ENCODE results near the gene DGCR2. TPM values are rescaled to one million over a fixed set of nuclear protein-coding genes. Genes with fewer than 3 reads are reported as not detected.

DGCR2 gene
- total RNA-seq, 1 experiment from 2014 or later: 42.9 TPM

DNA sequence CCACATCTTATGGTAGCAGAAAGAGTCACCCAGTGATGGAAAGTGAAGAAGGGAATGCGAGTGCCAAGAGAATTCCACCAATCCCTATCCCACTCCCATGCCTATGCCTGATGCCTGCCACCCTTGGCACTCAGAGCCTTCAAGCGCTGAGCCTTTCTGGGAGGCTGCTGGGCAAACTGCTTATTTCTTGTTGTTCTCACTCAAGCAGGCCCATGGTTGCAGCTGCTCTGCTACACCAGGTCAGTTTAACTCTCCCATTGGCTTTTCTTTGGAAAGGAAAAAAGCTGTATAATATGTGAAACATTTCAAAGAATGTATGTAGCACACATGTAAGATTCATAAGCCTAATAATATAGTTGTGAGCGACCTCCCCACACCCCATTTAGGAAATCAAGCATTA is 41.4 kb downstream of the DGCR2 start:
- H3K27me3 ChIP-seq (ENCODE audit: insufficient read depth, low read length): no peaks in the 10 kb centered on the region
- no peak overlapping the region for H3K4me3 ChIP-seq (replicated peaks in 1 of 2; ENCODE audit: low read depth in 1 of 2, low read length in 2 of 2)
- ChIA-PET RAD21 (ENCODE audit: low non-redundant PET in 1 of 2, low total read pairs in 2 of 2, uncharacterized antibody in 2 of 2, unreplicated experiment in 2 of 2) (no interaction called here), POLR2A (no interaction called here), CTCF (no interaction called here)
- no TSS peak for BruUV-seq (replicated peaks)
- no peak overlapping the region for H3K27ac ChIP-seq (ENCODE audit: low read depth, low read length)
- ATAC-seq (no peak), DNase-seq (ENCODE audit: low read depth, low spot score) (no peak)
- TF ChIP-seq EZH2phosphoT487 (IDR thresholded peaks at IDR 0.05; ENCODE audit: borderline replicate concordance) (no peak), JUND (IDR thresholded peaks at IDR 0.05) (no peak), EZH2 (IDR thresholded peaks at IDR 0.05) (no peak), POLR2A (IDR thresholded peaks at IDR 0.05; ENCODE audit: borderline replicate concordance, extremely low read depth, insufficient read depth, insufficient read length) (no peak), ELF1 (IDR thresholded peaks at IDR 0.05; ENCODE audit: borderline replicate concordance, low read depth) (no peak)
- H4K20me1 ChIP-seq (ENCODE audit: insufficient read depth): peaks cover 3% of the 10 kb centered on the region; the same call in 1 of the 2 replicates
- H3K36me3 ChIP-seq (ENCODE audit: control insufficient read depth in 1 of 2, insufficient read depth in 2 of 2, low read length in 2 of 2): 0 out of 4 replicates have a peak, but pooled peaks cover 0 to 9% of the 10 kb centered on the region in 2 experiments
- H3K4me1 ChIP-seq (ENCODE audit: control insufficient read depth in 1 of 2, insufficient read depth in 2 of 2, low read length in 2 of 2): peaks cover 7 to 9% of the 10 kb centered on the region in 2 experiments
- H3K9me2 ChIP-seq (ENCODE audit: insufficient read depth): no peaks in the 10 kb centered on the region
- no peak overlapping the region for H3K4me2 ChIP-seq (ENCODE audit: low read length)
- intact Hi-C loops (cut with micrococcal nuclease): no loop called here
- no peak overlapping the region for H3K9ac ChIP-seq (ENCODE audit: low read length)
- no peaks in the 10 kb centered on the region for H3K9me3 ChIP-seq (ENCODE audit: control insufficient read depth in 1 of 2, insufficient read depth in 1 of 2, low read depth in 1 of 2, low read length in 2 of 2)
- H2AFZ ChIP-seq (ENCODE audit: low read depth, low read length, poor library complexity, severe bottlenecking): no peak overlapping the region
- peaks cover 8% of the 10 kb centered on the region; the same call in 1 of the 2 replicates for H3K79me2 ChIP-seq (ENCODE audit: insufficient read depth, low read length)

DNA sequence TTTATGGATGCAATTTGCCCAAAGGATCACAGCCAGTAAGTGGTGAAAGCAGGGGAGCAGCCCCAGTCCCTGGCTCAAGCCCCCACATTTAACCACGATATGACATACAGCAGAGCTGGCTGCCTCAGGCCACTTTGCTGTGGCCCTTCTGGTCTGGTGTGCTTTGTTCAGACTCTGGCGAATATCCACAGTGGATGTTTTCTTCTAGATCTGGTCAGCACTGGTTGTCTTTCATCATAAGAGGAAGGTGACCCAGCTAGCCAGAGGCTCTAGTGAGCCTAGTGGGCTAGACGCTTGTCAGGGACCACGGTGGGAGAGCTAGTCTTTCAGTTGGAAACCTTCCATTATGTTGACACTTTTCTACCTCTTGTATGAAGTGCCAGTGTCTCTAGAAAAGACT is 42.5 kb downstream of the DGCR2 start:
- 0 out of 4 replicates have a peak, but pooled peaks cover 0 to 9% of the 10 kb centered on the region in 2 experiments for H3K36me3 ChIP-seq (ENCODE audit: control insufficient read depth in 1 of 2, insufficient read depth in 2 of 2, low read length in 2 of 2)
- ChIA-PET RAD21 (ENCODE audit: low non-redundant PET in 1 of 2, low total read pairs in 2 of 2, uncharacterized antibody in 2 of 2, unreplicated experiment in 2 of 2) (no interaction called here), POLR2A (no interaction called here), CTCF (no interaction called here)
- H3K79me2 ChIP-seq (ENCODE audit: insufficient read depth, low read length): 0 out of 2 replicates have a peak, but pooled peaks cover 8% of the 10 kb centered on the region
- no peak overlapping the region for H3K4me2 ChIP-seq (ENCODE audit: low read length)
- H3K27me3 ChIP-seq (ENCODE audit: insufficient read depth, low read length): no peaks in the 10 kb centered on the region
- no peak overlapping the region for H3K4me3 ChIP-seq (replicated peaks in 1 of 2; ENCODE audit: low read depth in 1 of 2, low read length in 2 of 2)
- intact Hi-C loops (cut with micrococcal nuclease): no loop called here
- H3K9me2 ChIP-seq (ENCODE audit: insufficient read depth): no peaks in the 10 kb centered on the region
- DNase-seq (ENCODE audit: low read depth, low spot score) (no peak), ATAC-seq (no peak)
- H3K9ac ChIP-seq (ENCODE audit: low read length): no peak overlapping the region
- TF ChIP-seq SP1 (IDR thresholded peaks at IDR 0.05; ENCODE audit: low read depth) (no peak), FOSL1 (IDR thresholded peaks at IDR 0.05; ENCODE audit: low read depth) (no peak), POLR2AphosphoS5 (IDR thresholded peaks at IDR 0.05; ENCODE audit: low read depth, low read length) (no peak), SIN3A (IDR thresholded peaks at IDR 0.05; ENCODE audit: low read depth) (no peak), ELF1 (IDR thresholded peaks at IDR 0.05; ENCODE audit: borderline replicate concordance, low read depth) (no peak), EZH2phosphoT487 (IDR thresholded peaks at IDR 0.05; ENCODE audit: borderline replicate concordance) (no peak), SRF (IDR thresholded peaks at IDR 0.05; ENCODE audit: low read depth) (no peak), RAD21 (IDR thresholded peaks at IDR 0.05; ENCODE audit: low read depth) (no peak), EZH2 (IDR thresholded peaks at IDR 0.05) (no peak), ZNF274 (IDR thresholded peaks at IDR 0.05; ENCODE audit: low read depth, low read length) (no peak), CEBPB (IDR thresholded peaks at IDR 0.05; ENCODE audit: low read depth) (no peak), POLR2A (IDR thresholded peaks at IDR 0.05; ENCODE audit: borderline replicate concordance, extremely low read depth, insufficient read depth, insufficient read length) (no peak)
- TF ChIP-seq, protein P1, sequence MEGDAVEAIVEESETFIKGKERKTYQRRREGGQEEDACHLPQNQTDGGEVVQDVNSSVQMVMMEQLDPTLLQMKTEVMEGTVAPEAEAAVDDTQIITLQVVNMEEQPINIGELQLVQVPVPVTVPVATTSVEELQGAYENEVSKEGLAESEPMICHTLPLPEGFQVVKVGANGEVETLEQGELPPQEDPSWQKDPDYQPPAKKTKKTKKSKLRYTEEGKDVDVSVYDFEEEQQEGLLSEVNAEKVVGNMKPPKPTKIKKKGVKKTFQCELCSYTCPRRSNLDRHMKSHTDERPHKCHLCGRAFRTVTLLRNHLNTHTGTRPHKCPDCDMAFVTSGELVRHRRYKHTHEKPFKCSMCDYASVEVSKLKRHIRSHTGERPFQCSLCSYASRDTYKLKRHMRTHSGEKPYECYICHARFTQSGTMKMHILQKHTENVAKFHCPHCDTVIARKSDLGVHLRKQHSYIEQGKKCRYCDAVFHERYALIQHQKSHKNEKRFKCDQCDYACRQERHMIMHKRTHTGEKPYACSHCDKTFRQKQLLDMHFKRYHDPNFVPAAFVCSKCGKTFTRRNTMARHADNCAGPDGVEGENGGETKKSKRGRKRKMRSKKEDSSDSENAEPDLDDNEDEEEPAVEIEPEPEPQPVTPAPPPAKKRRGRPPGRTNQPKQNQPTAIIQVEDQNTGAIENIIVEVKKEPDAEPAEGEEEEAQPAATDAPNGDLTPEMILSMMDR (IDR thresholded peaks at IDR 0.05 in 2 of 3, conservative IDR thresholded peaks at IDR 0.05 in 1 of 3; ENCODE audit: borderline replicate concordance in 1 of 3, insufficient read depth in 1 of 3, low read depth in 2 of 3, low read length in 2 of 3): no peak
- TF ChIP-seq, protein P2, sequence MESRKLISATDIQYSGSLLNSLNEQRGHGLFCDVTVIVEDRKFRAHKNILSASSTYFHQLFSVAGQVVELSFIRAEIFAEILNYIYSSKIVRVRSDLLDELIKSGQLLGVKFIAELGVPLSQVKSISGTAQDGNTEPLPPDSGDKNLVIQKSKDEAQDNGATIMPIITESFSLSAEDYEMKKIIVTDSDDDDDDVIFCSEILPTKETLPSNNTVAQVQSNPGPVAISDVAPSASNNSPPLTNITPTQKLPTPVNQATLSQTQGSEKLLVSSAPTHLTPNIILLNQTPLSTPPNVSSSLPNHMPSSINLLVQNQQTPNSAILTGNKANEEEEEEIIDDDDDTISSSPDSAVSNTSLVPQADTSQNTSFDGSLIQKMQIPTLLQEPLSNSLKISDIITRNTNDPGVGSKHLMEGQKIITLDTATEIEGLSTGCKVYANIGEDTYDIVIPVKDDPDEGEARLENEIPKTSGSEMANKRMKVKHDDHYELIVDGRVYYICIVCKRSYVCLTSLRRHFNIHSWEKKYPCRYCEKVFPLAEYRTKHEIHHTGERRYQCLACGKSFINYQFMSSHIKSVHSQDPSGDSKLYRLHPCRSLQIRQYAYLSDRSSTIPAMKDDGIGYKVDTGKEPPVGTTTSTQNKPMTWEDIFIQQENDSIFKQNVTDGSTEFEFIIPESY (IDR thresholded peaks at IDR 0.05; ENCODE audit: extremely low read depth, insufficient replicate concordance, low read length): no peak
- no peak overlapping the region for H3K27ac ChIP-seq (ENCODE audit: low read depth, low read length)
- peaks cover 3% of the 10 kb centered on the region; the same call in 1 of the 2 replicates for H4K20me1 ChIP-seq (ENCODE audit: insufficient read depth)
- no peaks in the 10 kb centered on the region for H3K4me1 ChIP-seq (ENCODE audit: control insufficient read depth in 1 of 2, insufficient read depth in 2 of 2, low read length in 2 of 2)
- no TSS peak for BruUV-seq (replicated peaks)
- no peak overlapping the region for H2AFZ ChIP-seq (ENCODE audit: low read depth, low read length, poor library complexity, severe bottlenecking)
- H3K9me3 ChIP-seq (ENCODE audit: control insufficient read depth in 1 of 2, insufficient read depth in 1 of 2, low read depth in 1 of 2, low read length in 2 of 2): no peaks in the 10 kb centered on the region
